Islet of Langerhans (tissue), 1 donor: ENCODE data around the gene PAEP.
"Not testable (repeated sequence)": the region's sequence is repeated elsewhere in the genome, so short reads cannot be mapped to it uniquely, and the experiment has no call there.

Experiments
- FAIRE-seq: peaks from one replicate; lab custom pipeline; 2011; peaks lifted over from hg19 to GRCh38; lab: Jason Lieb, UNC

The PAEP gene

GRCh38 chr9:135561391-135562234, at the start of gene PAEP:
Gene PAEP, plus strand, starts transcription at chr9:135561756.
- no peak for FAIRE-seq

- FAIRE-seq = no peak
These were observed 49.3 kb upstream of the PAEP start for GRCh38 chr9:135512241-135512603.

GRCh38 chr9:135512904-135513303, 48.7 kb upstream of the PAEP start:
- no peak for FAIRE-seq

GRCh38 chr9:135513351-135513846, 48.2 kb upstream of the PAEP start:
- FAIRE-seq = no peak

GRCh38 chr9:135513906-135514305, 47.6 kb upstream of the PAEP start:
- not testable (repeated sequence) for FAIRE-seq

- FAIRE-seq = no peak
These were observed 47.0 kb upstream of the PAEP start for GRCh38 chr9:135514342-135515082.

- no peak for FAIRE-seq
These were observed 46.2 kb upstream of the PAEP start for GRCh38 chr9:135515083-135515951.

GRCh38 chr9:135516132-135516860, 45.3 kb upstream of the PAEP start:
- FAIRE-seq = no peak

GRCh38 chr9:135517407-135517822, 44.1 kb upstream of the PAEP start:
- no peak for FAIRE-seq

- FAIRE-seq = no peak
These were observed 42.2 kb upstream of the PAEP start for GRCh38 chr9:135519179-135519971.

GRCh38 chr9:135520916-135521607, 40.5 kb upstream of the PAEP start, which contains the start of gene LCN1:
Gene LCN1, plus strand, starts transcription at chr9:135521440. Its CDS starts 58 bp downstream, at chr9:135521498.
- no peak for FAIRE-seq

- no peak for FAIRE-seq
These were observed 39.9 kb upstream of the PAEP start for GRCh38 chr9:135521608-135522095.

GRCh38 chr9:135522137-135522877, 39.2 kb upstream of the PAEP start:
- FAIRE-seq = no peak

GRCh38 chr9:135522931-135523330, 38.6 kb upstream of the PAEP start:
- FAIRE-seq = no peak

- FAIRE-seq = no peak
These were observed 37.9 kb upstream of the PAEP start for GRCh38 chr9:135523521-135524129.

GRCh38 chr9:135524130-135524861, 37.3 kb upstream of the PAEP start:
- FAIRE-seq = no peak

- no peak for FAIRE-seq
These were observed 36.1 kb upstream of the PAEP start for GRCh38 chr9:135525241-135526088.
